ENCODE measurements around the gene CTR9.

GRCh38 chr11:10805741-10806140, 54.7 kb downstream of the CTR9 start:
- TF ChIP-seq EZH2 (IDR thresholded peaks at IDR 0.05; ENCODE audit: borderline replicate concordance, low read length) (no peak), CTCF (IDR thresholded peaks at IDR 0.05; ENCODE audit: low read length) (no peak)

All from OCI-LY1 (cell line).